SK-N-SH treated with all-trans-retinoic acid at 6 μM for 48 hours (cell line): ENCODE measurements around the gene FAM234B.
A peak's percentile ranks its signal among the peaks of the same experiment; 100 is the strongest.

Experiments used
- ATAC-seq: fragments of 200-7000 bp; cut with Tn5 transposase; 3 replicates; pipeline ENCODE4 v1.9.1; 2020; ENCODE audit warnings: mild to moderate bottlenecking, moderate library complexity
- ARNTL ChIP-seq: fragments of 450-650 bp; formaldehyde crosslinking; IDR thresholded peaks from 2 replicates; pipeline ENCODE4 v1.5.0; 2020; ENCODE audit warnings: low read depth, mild to moderate bottlenecking, moderate library complexity, borderline replicate concordance
- BACH2 ChIP-seq: fragments of 250-450 bp; sonication (Bioruptor Pico); IDR thresholded peaks from 2 replicates; pipeline ENCODE4 v1.9.0; 2021; ENCODE audit warnings: mild to moderate bottlenecking, borderline replicate concordance
- CSDC2 ChIP-seq: fragments of 250-450 bp; sonication (Bioruptor Pico); IDR thresholded peaks from 2 replicates; pipeline ENCODE4 v1.5.0; 2020; ENCODE audit warnings: mild to moderate bottlenecking, moderate library complexity
- ESRRG ChIP-seq: fragments of 250-450 bp; sonication (Bioruptor Pico); IDR thresholded peaks from 2 replicates; pipeline ENCODE4 v1.6.1; 2021; ENCODE audit warnings: mild to moderate bottlenecking
- GLIS3 ChIP-seq: fragments of 250-450 bp; sonication (Bioruptor Pico); IDR thresholded peaks from 2 replicates; pipeline ENCODE4 v1.5.0; 2020; ENCODE audit warnings: mild to moderate bottlenecking, moderate library complexity
- OSR1 ChIP-seq: fragments of 250-450 bp; sonication (Bioruptor Pico); IDR thresholded peaks from 2 replicates; pipeline ENCODE4 v1.8.0; 2022; ENCODE audit warnings: moderate library complexity, mild to moderate bottlenecking, inconsistent platforms
- PATZ1 ChIP-seq: fragments of 250-450 bp; sonication (Bioruptor Pico); IDR thresholded peaks from 2 replicates; pipeline ENCODE4 v1.8.0; 2020; ENCODE audit warnings: mild to moderate bottlenecking, moderate library complexity, borderline replicate concordance
- PPARA ChIP-seq: fragments of 250-450 bp; sonication (Bioruptor Pico); IDR thresholded peaks from 2 replicates; pipeline ENCODE4 v1.5.0; 2020; ENCODE audit warnings: mild to moderate bottlenecking, borderline replicate concordance
- RARB ChIP-seq: fragments of 250-450 bp; sonication (Bioruptor Pico); IDR thresholded peaks from 2 replicates; pipeline ENCODE4 v1.8.0; 2021; ENCODE audit warnings: mild to moderate bottlenecking, moderate library complexity
- SNAI2 ChIP-seq: fragments of 250-450 bp; sonication (Bioruptor Pico); IDR thresholded peaks from 2 replicates; pipeline ENCODE4 v1.5.0; 2020; ENCODE audit warnings: mild to moderate bottlenecking, moderate library complexity
- TCF4 ChIP-seq: fragments of 250-450 bp; sonication (Bioruptor Pico); IDR thresholded peaks from 2 replicates; pipeline ENCODE4 v1.8.0; 2021; ENCODE audit warnings: mild to moderate bottlenecking, moderate library complexity, borderline replicate concordance
- TOX ChIP-seq: fragments of 250-450 bp; sonication (Bioruptor Pico); IDR thresholded peaks from 2 replicates; pipeline ENCODE4 v1.8.0; 2021; ENCODE audit warnings: mild to moderate bottlenecking, moderate library complexity, borderline replicate concordance
- ZC3H10 ChIP-seq: fragments of 250-450 bp; sonication (Bioruptor Pico); IDR thresholded peaks from 2 replicates; pipeline ENCODE4 v1.5.1; 2021; ENCODE audit warnings: mild to moderate bottlenecking, moderate library complexity
- ZFP3 ChIP-seq: fragments of 250-450 bp; sonication (Bioruptor Pico); IDR thresholded peaks from 2 replicates; pipeline ENCODE4 v1.5.0; 2020; ENCODE audit warnings: mild to moderate bottlenecking, moderate library complexity
- ZFP30 ChIP-seq: fragments of 450-650 bp; formaldehyde crosslinking; IDR thresholded peaks from 2 replicates; pipeline ENCODE4 v1.5.0; 2022; ENCODE audit warnings: mild to moderate bottlenecking, moderate library complexity
- ZNF565 ChIP-seq: fragments of 450-650 bp; formaldehyde crosslinking; conservative IDR thresholded peaks from 2 replicates; pipeline ENCODE4 v1.5.0; 2020; ENCODE audit warnings: low read depth, mild to moderate bottlenecking, moderate library complexity
- ZNF70 ChIP-seq: fragments of 450-650 bp; formaldehyde crosslinking; IDR thresholded peaks from 2 replicates; pipeline ENCODE4 v1.5.0; 2020; ENCODE audit warnings: mild to moderate bottlenecking, moderate library complexity
- ZNF8 ChIP-seq: fragments of 450-650 bp; formaldehyde crosslinking; IDR thresholded peaks from 2 replicates; pipeline ENCODE4 v1.5.0; 2020; ENCODE audit warnings: mild to moderate bottlenecking, moderate library complexity
- TF ChIP-seq, protein P1 (sequence below): fragments of 250-450 bp; sonication (Bioruptor Pico); IDR thresholded peaks from 2 replicates; pipeline ENCODE4 v1.5.1; 2020; ENCODE audit warnings: low read depth, mild to moderate bottlenecking, moderate library complexity
- TF ChIP-seq, protein P2 (sequence below): fragments of 250-450 bp; sonication (Bioruptor Pico); IDR thresholded peaks from 2 replicates; pipeline ENCODE4 v1.8.0; 2021; ENCODE audit warnings: low read depth, mild to moderate bottlenecking, moderate library complexity, borderline replicate concordance
- TF ChIP-seq, protein P3 (sequence below): fragments of 250-450 bp; sonication (Bioruptor Pico); IDR thresholded peaks from 2 replicates; pipeline ENCODE4 v1.5.0; 2020; ENCODE audit warnings: mild to moderate bottlenecking, moderate library complexity

Gene FAM234B

DNA sequence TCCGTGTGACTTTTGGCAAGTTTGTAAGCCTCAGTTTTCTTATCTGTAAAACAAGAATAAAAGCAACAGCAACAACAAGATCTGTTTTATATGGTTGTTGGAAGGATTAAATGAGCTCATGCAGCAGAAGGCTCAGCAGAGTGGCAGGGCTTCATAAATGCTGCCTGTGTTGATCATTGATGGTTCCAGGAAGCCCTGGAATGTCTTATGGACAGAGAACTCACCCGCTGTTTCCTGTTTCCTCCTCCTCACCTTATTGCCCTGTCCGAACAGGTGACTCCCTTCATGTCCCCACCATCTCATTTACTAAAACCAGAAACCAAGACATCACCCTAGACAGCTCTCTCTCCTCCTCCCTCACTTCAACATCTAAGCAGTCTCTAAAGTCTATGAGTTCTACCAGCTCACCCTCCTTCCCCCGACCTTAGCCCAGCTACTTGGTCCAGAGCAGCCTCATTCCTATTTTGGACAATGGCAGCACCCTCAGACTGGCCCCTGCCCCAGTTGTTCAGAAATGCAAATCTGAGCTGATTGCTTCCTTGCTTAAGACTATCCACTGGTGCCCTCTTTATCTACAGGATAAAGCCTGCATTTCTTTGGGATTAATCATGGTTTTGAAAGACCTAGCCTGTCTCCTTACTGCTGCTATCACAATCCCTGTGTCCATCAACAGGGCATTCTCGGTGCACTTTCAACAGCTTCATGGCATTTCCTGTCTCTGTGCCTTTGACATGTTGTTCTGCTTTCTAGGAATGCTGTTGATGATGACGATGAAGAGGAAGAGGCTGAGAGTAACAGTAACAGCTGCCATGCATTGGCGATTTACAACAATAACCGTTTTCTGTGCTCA is 80.7 kb downstream of the FAM234B start:
- peak; percentile 95 for ATAC-seq
- no peak for TF ChIP-seq BACH2 (CRISPR knock-in tag)
- TF ChIP-seq PPARA (CRISPR knock-in tag) = no peak
- TF ChIP-seq, protein P1, sequence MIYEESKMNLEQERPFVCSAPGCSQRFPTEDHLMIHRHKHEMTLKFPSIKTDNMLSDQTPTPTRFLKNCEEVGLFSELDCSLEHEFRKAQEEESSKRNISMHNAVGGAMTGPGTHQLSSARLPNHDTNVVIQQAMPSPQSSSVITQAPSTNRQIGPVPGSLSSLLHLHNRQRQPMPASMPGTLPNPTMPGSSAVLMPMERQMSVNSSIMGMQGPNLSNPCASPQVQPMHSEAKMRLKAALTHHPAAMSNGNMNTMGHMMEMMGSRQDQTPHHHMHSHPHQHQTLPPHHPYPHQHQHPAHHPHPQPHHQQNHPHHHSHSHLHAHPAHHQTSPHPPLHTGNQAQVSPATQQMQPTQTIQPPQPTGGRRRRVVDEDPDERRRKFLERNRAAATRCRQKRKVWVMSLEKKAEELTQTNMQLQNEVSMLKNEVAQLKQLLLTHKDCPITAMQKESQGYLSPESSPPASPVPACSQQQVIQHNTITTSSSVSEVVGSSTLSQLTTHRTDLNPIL (CRISPR knock-in tag) = no peak
- no peak for TF ChIP-seq ZNF565 (CRISPR knock-in tag)
- TF ChIP-seq OSR1 = no peak
- TF ChIP-seq ZC3H10 (CRISPR knock-in tag) = no peak
- no peak for TF ChIP-seq RARB (CRISPR knock-in tag)
- no peak for TF ChIP-seq ZNF8
- no peak for TF ChIP-seq ARNTL (CRISPR knock-in tag)
- no peak for TF ChIP-seq PATZ1 (CRISPR knock-in tag)
- TF ChIP-seq ESRRG (CRISPR knock-in tag) = no peak
- no peak for TF ChIP-seq CSDC2
- TF ChIP-seq ZFP30 (CRISPR knock-in tag) = no peak
- TF ChIP-seq ZNF70 = no peak
- TF ChIP-seq, protein P2, sequence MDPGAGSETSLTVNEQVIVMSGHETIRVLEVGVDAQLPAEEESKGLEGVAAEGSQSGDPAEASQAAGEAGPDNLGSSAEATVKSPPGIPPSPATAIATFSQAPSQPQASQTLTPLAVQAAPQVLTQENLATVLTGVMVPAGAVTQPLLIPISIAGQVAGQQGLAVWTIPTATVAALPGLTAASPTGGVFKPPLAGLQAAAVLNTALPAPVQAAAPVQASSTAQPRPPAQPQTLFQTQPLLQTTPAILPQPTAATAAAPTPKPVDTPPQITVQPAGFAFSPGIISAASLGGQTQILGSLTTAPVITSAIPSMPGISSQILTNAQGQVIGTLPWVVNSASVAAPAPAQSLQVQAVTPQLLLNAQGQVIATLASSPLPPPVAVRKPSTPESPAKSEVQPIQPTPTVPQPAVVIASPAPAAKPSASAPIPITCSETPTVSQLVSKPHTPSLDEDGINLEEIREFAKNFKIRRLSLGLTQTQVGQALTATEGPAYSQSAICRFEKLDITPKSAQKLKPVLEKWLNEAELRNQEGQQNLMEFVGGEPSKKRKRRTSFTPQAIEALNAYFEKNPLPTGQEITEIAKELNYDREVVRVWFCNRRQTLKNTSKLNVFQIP = no peak
- TF ChIP-seq SNAI2 (CRISPR knock-in tag) = no peak
- no peak for TF ChIP-seq TCF4 (CRISPR knock-in tag)
- TF ChIP-seq TOX (CRISPR knock-in tag) = no peak
- TF ChIP-seq GLIS3 (CRISPR knock-in tag) = no peak
- no peak for TF ChIP-seq ZFP3 (CRISPR knock-in tag)

DNA sequence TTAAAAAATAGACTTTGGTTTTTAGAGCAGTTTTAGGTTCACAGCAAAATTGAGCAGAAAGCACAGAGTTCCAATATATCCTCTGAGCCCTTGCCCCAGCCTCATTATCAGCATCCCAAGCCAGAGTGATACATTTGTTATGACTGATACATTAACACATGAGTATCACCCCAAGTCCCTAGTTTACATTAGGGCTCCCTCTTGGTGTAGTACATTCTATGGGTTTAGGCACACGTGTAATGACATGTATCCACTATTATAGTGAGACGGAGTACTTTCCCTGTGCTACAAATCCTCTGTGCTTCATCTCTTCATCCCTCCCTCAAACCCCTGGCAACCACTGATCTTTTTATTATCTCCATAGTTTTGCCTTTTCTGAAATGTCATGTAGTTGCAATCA is 81.8 kb downstream of the FAM234B start:
- no peak for ATAC-seq
- TF ChIP-seq, protein P2 = no peak
- no peak for TF ChIP-seq ZFP30 (CRISPR knock-in tag)
- TF ChIP-seq ESRRG (CRISPR knock-in tag) = no peak
- TF ChIP-seq ZNF8 = no peak
- TF ChIP-seq ZNF70 = no peak
- TF ChIP-seq ARNTL (CRISPR knock-in tag) = no peak
- TF ChIP-seq, protein P1 (CRISPR knock-in tag) = no peak
- no peak for TF ChIP-seq BACH2 (CRISPR knock-in tag)
- no peak for TF ChIP-seq CSDC2
- TF ChIP-seq, protein P3, sequence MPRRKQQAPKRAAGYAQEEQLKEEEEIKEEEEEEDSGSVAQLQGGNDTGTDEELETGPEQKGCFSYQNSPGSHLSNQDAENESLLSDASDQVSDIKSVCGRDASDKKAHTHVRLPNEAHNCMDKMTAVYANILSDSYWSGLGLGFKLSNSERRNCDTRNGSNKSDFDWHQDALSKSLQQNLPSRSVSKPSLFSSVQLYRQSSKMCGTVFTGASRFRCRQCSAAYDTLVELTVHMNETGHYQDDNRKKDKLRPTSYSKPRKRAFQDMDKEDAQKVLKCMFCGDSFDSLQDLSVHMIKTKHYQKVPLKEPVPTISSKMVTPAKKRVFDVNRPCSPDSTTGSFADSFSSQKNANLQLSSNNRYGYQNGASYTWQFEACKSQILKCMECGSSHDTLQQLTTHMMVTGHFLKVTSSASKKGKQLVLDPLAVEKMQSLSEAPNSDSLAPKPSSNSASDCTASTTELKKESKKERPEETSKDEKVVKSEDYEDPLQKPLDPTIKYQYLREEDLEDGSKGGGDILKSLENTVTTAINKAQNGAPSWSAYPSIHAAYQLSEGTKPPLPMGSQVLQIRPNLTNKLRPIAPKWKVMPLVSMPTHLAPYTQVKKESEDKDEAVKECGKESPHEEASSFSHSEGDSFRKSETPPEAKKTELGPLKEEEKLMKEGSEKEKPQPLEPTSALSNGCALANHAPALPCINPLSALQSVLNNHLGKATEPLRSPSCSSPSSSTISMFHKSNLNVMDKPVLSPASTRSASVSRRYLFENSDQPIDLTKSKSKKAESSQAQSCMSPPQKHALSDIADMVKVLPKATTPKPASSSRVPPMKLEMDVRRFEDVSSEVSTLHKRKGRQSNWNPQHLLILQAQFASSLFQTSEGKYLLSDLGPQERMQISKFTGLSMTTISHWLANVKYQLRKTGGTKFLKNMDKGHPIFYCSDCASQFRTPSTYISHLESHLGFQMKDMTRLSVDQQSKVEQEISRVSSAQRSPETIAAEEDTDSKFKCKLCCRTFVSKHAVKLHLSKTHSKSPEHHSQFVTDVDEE (CRISPR knock-in tag) = no peak
- TF ChIP-seq GLIS3 (CRISPR knock-in tag) = no peak
- TF ChIP-seq ZFP3 (CRISPR knock-in tag) = no peak
- TF ChIP-seq OSR1 = no peak
